ENCODE data around the gene P2RY12.

DNA sequence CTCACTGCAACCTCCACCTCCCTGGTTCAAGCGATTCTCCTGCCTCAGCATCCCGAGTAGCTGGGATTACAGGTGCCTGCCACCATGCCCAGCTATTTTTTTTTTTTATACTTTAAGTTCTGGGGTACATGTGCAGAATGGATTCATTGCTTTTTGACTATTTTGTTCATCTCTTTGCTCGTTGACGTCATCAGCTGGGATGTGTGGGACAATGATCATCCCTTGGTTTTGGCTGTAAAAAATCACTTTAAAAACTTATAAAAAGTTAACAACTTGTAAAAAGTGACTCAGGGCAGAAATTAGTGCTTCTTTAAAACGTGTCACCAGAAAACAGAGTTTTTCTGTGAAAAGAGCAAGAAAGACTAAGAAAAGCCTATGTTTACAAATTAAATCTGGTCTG lies 38.5 kb upstream of the P2RY12 start:
- TF ChIP-seq POLR2A (IDR thresholded peaks at IDR 0.05) (no peak), CTCF (IDR thresholded peaks at IDR 0.05) (no peak)

All from tibial nerve (tissue), 3 donors.